Endothelial cell of umbilical vein (primary cell): ENCODE measurements around the gene P3H2. TPM values are rescaled to one million over a fixed set of nuclear protein-coding genes. Genes with fewer than 3 reads are reported as not detected.

ENCODE experiments used
- BruUV-seq: library from RNA; stranded (reverse); fragments of 400-500 nt; replicated peaks from 2 replicates; lab custom pipeline; 2021; lab: Mats Ljungman, UMichigan
- CTCF ChIA-PET: fragments of 300-600, 350-600 bp; sonication (Branson Sonifier 250); formaldehyde crosslinking; loops from one replicate; lab custom pipeline; 2021; ENCODE audit warnings: antibody characterized with exemption, inconsistent platforms; lab: Charles Lee
- POLR2A ChIA-PET: fragments of 300-600, 350-600 bp; sonication (Branson Sonifier 250); formaldehyde crosslinking; loops from one replicate; lab custom pipeline; 2021; ENCODE audit warnings: antibody characterized with exemption, inconsistent platforms; lab: Charles Lee
- DNase-seq: peaks from one replicate; pipeline ENCODE4 v3.0.0-alpha.2; 2011; ENCODE audit warnings: low read depth, low spot score
- FAIRE-seq: peaks from 2 replicates; lab custom pipeline; 2011; peaks lifted over from hg19 to GRCh38; lab: Jason Lieb, UNC
- H2AFZ ChIP-seq: 2 replicates; pipeline ENCODE4 v1.6.0; 2012; ENCODE audit warnings: low read depth, low read length, control low read depth, inconsistent platforms
- H3K27ac ChIP-seq: 2 replicates; pipeline ENCODE4 v1.5.1; 2011; ENCODE audit warnings: low read depth, mild to moderate bottlenecking, control low read depth, low read length, moderate library complexity; ENCODE audit not compliant: insufficient read depth
- H3K27me3 ChIP-seq, 2 experiments: 2 replicates each; pipeline versions ENCODE4 v1.6.0 to v1.6.1; 2011; ENCODE audit warnings: low read length in 2 of 2, mixed read lengths in 1 of 2; ENCODE audit not compliant: control insufficient read depth in 2 of 2, insufficient read depth in 2 of 2
- H3K36me3 ChIP-seq, 2 experiments: 2 replicates in 1 of 2; 3 replicates in 1 of 2; pipeline ENCODE4 v1.5.1; 2011; ENCODE audit warnings: low read length in 2 of 2, mild to moderate bottlenecking in 1 of 2, moderate library complexity in 1 of 2; ENCODE audit not compliant: control insufficient read depth in 2 of 2, insufficient read depth in 2 of 2; ENCODE audit errors: extremely low read depth in 1 of 2
- H3K4me1 ChIP-seq: 3 replicates; pipeline ENCODE4 v1.5.1; 2011; ENCODE audit warnings: mild to moderate bottlenecking, low read length; ENCODE audit not compliant: control insufficient read depth, insufficient read depth; ENCODE audit errors: extremely low read depth
- H3K4me2 ChIP-seq: 2 replicates; pipeline ENCODE4 v1.6.1; 2011; ENCODE audit warnings: low read length, control low read depth, mixed read lengths; ENCODE audit not compliant: insufficient read depth
- H3K4me3 ChIP-seq, 3 experiments: fragments of 200-600 bp in 1 of 3; sonication (generic), shearing (Covaris generic) in 1 of 3; replicated peaks in 1 of 3; 2 replicates each; pipeline ENCODE4 v1.5.1; 2011 to 2016; ENCODE audit warnings: control low read depth in 3 of 3, low read length in 3 of 3, mild to moderate bottlenecking in 2 of 3, inconsistent platforms in 1 of 3, low read depth in 1 of 3, moderate library complexity in 1 of 3; ENCODE audit not compliant: insufficient read depth in 1 of 3
- H3K79me2 ChIP-seq: 2 replicates; pipeline ENCODE4 v1.6.0; 2012; ENCODE audit warnings: low read length, inconsistent platforms; ENCODE audit not compliant: control insufficient read depth, insufficient read depth
- H3K9ac ChIP-seq: replicated peaks from 2 replicates; pipeline ENCODE3; 2011; ENCODE audit warnings: low read length, control low read depth; ENCODE audit not compliant: insufficient read depth; ENCODE audit errors: extremely low read depth
- H3K9me1 ChIP-seq: replicated peaks from 3 replicates; pipeline ENCODE4 v1.6.0; 2011; ENCODE audit warnings: mild to moderate bottlenecking, low read length; ENCODE audit not compliant: control insufficient read depth, insufficient read depth; ENCODE audit errors: extremely low read depth
- H3K9me3 ChIP-seq: replicated peaks from 2 replicates; pipeline ENCODE4 v1.5.1; 2012; ENCODE audit warnings: low read length, inconsistent platforms; ENCODE audit not compliant: control insufficient read depth, insufficient read depth
- H4K20me1 ChIP-seq: replicated peaks from 2 replicates; pipeline ENCODE3; 2011; ENCODE audit warnings: mild to moderate bottlenecking, low read length; ENCODE audit not compliant: control insufficient read depth, insufficient read depth; ENCODE audit errors: extremely low read depth
- EZH2 ChIP-seq: IDR thresholded peaks from 2 replicates; pipeline ENCODE4 v1.6.1; 2012; ENCODE audit warnings: borderline replicate concordance, low read depth, mild to moderate bottlenecking, moderate library complexity, low read length, inconsistent platforms; ENCODE audit not compliant: severe bottlenecking
- FOS ChIP-seq: IDR thresholded peaks from 2 replicates; pipeline ENCODE4 v1.6.1; 2011; ENCODE audit warnings: mild to moderate bottlenecking, low read length, moderate library complexity, borderline replicate concordance; ENCODE audit not compliant: insufficient read depth
- GATA2 ChIP-seq: IDR thresholded peaks from 2 replicates; pipeline ENCODE4 v1.7.0; 2011; ENCODE audit warnings: low read depth, mild to moderate bottlenecking, moderate library complexity, mixed read lengths, low read length; ENCODE audit not compliant: insufficient read length, insufficient read depth
- JUN ChIP-seq: IDR thresholded peaks from 2 replicates; pipeline ENCODE4 v1.6.1; 2011; ENCODE audit warnings: borderline replicate concordance, low read depth; ENCODE audit not compliant: insufficient read length, insufficient read depth
- MYC ChIP-seq: IDR thresholded peaks from one replicate; pipeline ENCODE4 v1.6.1; 2011; ENCODE audit warnings: mild to moderate bottlenecking, low read depth, low read length
- POLR2AphosphoS5 ChIP-seq: IDR thresholded peaks from 2 replicates; pipeline ENCODE4 v1.6.1; 2012; ENCODE audit warnings: low read depth, mild to moderate bottlenecking, control low read depth, low read length, moderate library complexity; ENCODE audit not compliant: insufficient read depth
- dilution Hi-C: fragments of 300-500 bp; cut with MboI; formaldehyde crosslinking; loops from one replicate; pipeline ENCODE4 v1.15.0; 2019; ENCODE audit warnings: low sequenced_read_pairs; ENCODE audit not compliant: extremely low pct_ligation_motif_present
- intact Hi-C: fragments of 100-400 bp; cut with micrococcal nuclease; formaldehyde crosslinking; loops from one replicate; pipeline ENCODE4 v1.10.0; 2022
- polyA plus RNA-seq, 4 experiments: library from polyadenylated mRNA; depleted of rRNA in 3 of 4; stranded (reverse) in 3 of 4; unstranded in 1 of 4; fragments of >200 nt; gene quantifications; 2 replicates each; pipeline versions ENCODE4 v1.2.1 to v1.2.3, GENCODE V29; 2011 to 2012; ENCODE audit warnings: missing spikeins in 1 of 4
- total RNA-seq: library from RNA; stranded (reverse); gene quantifications from 2 replicates; pipeline ENCODE4 v1.2.3, GENCODE V29; 2021
- TF ChIP-seq, protein P1 (sequence below), 2 donors: IDR thresholded peaks; 1 replicate in 1 of 2; 2 replicates in 1 of 2; pipeline ENCODE4 v1.5.1; 2011; ENCODE audit warnings: low read length in 2 of 2, mild to moderate bottlenecking in 2 of 2, moderate library complexity in 2 of 2, control low read depth in 1 of 2, inconsistent platforms in 1 of 2, low read depth in 1 of 2; ENCODE audit not compliant: insufficient read depth in 1 of 2; ENCODE audit errors: extremely low read depth in 1 of 2
- TF ChIP-seq, protein P2 (sequence below): IDR thresholded peaks from 2 replicates; pipeline ENCODE4 v1.6.1; 2011; ENCODE audit not compliant: insufficient read depth, insufficient read length

The P3H2 gene
- total and polyA plus RNA-seq, 2 donors (not counting 3 experiments of a cell fraction or from before 2014, with no cell fraction given), result 6.6 to 6.8 TPM

DNA sequence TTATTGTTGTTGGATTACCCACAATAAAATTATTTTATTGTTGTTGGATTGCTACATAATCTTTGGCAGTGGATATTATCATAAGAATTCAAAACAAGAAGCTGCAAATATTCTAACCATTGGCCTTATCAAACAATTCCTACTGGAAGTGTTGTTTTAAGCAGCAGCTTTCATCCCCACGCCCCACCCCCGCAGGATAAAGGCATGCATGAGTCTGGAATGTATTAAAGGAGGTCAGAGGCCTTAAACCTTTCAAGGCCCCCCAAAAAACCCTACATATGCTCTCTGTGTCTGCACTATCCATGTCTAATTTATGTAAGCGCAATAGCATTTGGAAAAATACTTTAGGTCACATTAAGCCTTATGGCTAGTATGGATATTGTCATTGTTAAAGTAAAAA is 23.1 kb downstream of the P3H2 start:
- POLR2A ChIA-PET, result no interaction called here
- dilution Hi-C loops, result no loop called here
- H3K36me3 ChIP-seq, result no peaks in the 10 kb centered on the region

More for the DNA sequence above, 23.1 kb downstream of the P3H2 start:
- Histone ChIP-seq H3K27ac (no peak overlapping the region), H4K20me1 (no peaks in the 10 kb centered on the region), H3K4me3 (no peak overlapping the region), H3K9me1 (no peaks in the 10 kb centered on the region), H3K9me3 (no peaks in the 10 kb centered on the region), H3K79me2 (no peaks in the 10 kb centered on the region), H2AFZ (no peak overlapping the region), H3K4me1 (peaks cover 13% of the 10 kb centered on the region), H3K27me3 (no peaks in the 10 kb centered on the region), H3K9ac (no peak overlapping the region), H3K4me2 (no peak overlapping the region)
- DNase-seq (no peak), FAIRE-seq (no peak)
- BruUV-seq, result no TSS peak
- intact Hi-C loops, result no loop called here
- TF ChIP-seq, protein P1, sequence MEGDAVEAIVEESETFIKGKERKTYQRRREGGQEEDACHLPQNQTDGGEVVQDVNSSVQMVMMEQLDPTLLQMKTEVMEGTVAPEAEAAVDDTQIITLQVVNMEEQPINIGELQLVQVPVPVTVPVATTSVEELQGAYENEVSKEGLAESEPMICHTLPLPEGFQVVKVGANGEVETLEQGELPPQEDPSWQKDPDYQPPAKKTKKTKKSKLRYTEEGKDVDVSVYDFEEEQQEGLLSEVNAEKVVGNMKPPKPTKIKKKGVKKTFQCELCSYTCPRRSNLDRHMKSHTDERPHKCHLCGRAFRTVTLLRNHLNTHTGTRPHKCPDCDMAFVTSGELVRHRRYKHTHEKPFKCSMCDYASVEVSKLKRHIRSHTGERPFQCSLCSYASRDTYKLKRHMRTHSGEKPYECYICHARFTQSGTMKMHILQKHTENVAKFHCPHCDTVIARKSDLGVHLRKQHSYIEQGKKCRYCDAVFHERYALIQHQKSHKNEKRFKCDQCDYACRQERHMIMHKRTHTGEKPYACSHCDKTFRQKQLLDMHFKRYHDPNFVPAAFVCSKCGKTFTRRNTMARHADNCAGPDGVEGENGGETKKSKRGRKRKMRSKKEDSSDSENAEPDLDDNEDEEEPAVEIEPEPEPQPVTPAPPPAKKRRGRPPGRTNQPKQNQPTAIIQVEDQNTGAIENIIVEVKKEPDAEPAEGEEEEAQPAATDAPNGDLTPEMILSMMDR (IDR thresholded peaks at IDR 0.05; ENCODE audit: extremely low read depth in 1 of 2, insufficient read depth in 1 of 2, low read depth in 1 of 2, low read length in 2 of 2), result no peak
- TF ChIP-seq JUN, result no peak
- no peak for TF ChIP-seq MYC
- no peak for TF ChIP-seq FOS
- TF ChIP-seq, protein P2, sequence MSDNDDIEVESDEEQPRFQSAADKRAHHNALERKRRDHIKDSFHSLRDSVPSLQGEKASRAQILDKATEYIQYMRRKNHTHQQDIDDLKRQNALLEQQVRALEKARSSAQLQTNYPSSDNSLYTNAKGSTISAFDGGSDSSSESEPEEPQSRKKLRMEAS, result no peak
- TF ChIP-seq POLR2AphosphoS5, result no peak
- TF ChIP-seq GATA2, result no peak
- no peak for TF ChIP-seq EZH2
- CTCF ChIA-PET, result no interaction called here
